HEK293 (cell line): ENCODE measurements around the gene MEF2C.
A peak's percentile ranks its signal among the peaks of the same experiment; 100 is the strongest.

ENCODE experiments used
- BCL11A ChIP-seq: fragments of 450-650 bp; formaldehyde crosslinking; IDR thresholded peaks from 2 replicates; pipeline ENCODE4 v1.5.1; 2016; ENCODE audit warnings: low read depth, missing biosample characterization, missing genetic modification characterization
- HOXC10 ChIP-seq: sonication (generic); formaldehyde crosslinking; IDR thresholded peaks from 2 replicates; pipeline ENCODE4 v1.8.1; 2023; ENCODE audit warnings: mild to moderate bottlenecking, missing genetic modification reagents
- KLF9 ChIP-seq: fragments of 450-650 bp; formaldehyde crosslinking; IDR thresholded peaks from 2 replicates; pipeline ENCODE4 v1.5.1; 2016; ENCODE audit warnings: missing biosample characterization, missing genetic modification characterization, low read depth
- MEIS1 ChIP-seq: sonication (generic); formaldehyde crosslinking; IDR thresholded peaks from 2 replicates; pipeline ENCODE4 v1.8.1; 2022; ENCODE audit warnings: missing genetic modification reagents, mild to moderate bottlenecking, borderline replicate concordance
- OSR2 ChIP-seq: fragments of 450-650 bp; formaldehyde crosslinking; IDR thresholded peaks from 2 replicates; pipeline ENCODE4 v1.5.1; 2016; ENCODE audit warnings: missing biosample characterization, missing genetic modification characterization
- PRDM6 ChIP-seq: fragments of 450-650 bp; formaldehyde crosslinking; IDR thresholded peaks from 2 replicates; pipeline ENCODE4 v1.5.1; 2017; ENCODE audit warnings: missing biosample characterization, missing genetic modification characterization
- REPIN1 ChIP-seq: fragments of 450-650 bp; formaldehyde crosslinking; IDR thresholded peaks from 2 replicates; pipeline ENCODE4 v1.5.1; 2017; ENCODE audit warnings: missing biosample characterization, missing genetic modification characterization, low read depth
- TCF7L2 ChIP-seq: IDR thresholded peaks from 2 replicates; pipeline ENCODE4 v1.6.1; 2011; ENCODE audit warnings: low read depth, mild to moderate bottlenecking, inconsistent platforms, low read length, moderate library complexity, borderline replicate concordance
- ZBTB1 ChIP-seq: fragments of 450-650 bp; formaldehyde crosslinking; IDR thresholded peaks from 2 replicates; pipeline ENCODE4 v1.5.1; 2016; ENCODE audit warnings: missing biosample characterization, missing genetic modification characterization
- ZBTB21 ChIP-seq: fragments of 450-650 bp; formaldehyde crosslinking; IDR thresholded peaks from 2 replicates; pipeline ENCODE4 v1.5.1; 2017; ENCODE audit warnings: missing biosample characterization, missing genetic modification characterization
- ZBTB7A ChIP-seq: fragments of 450-650 bp; formaldehyde crosslinking; IDR thresholded peaks from 2 replicates; pipeline ENCODE4 v1.5.1; 2016; ENCODE audit warnings: low read depth, missing biosample characterization, missing genetic modification characterization
- ZEB2 ChIP-seq: fragments of 450-650 bp; formaldehyde crosslinking; IDR thresholded peaks from 2 replicates; pipeline ENCODE4 v1.5.1; 2016; ENCODE audit warnings: missing biosample characterization, missing genetic modification characterization
- ZFP41 ChIP-seq: fragments of 450-650 bp; formaldehyde crosslinking; IDR thresholded peaks from 2 replicates; pipeline ENCODE4 v1.5.1; 2016; ENCODE audit warnings: missing biosample characterization, missing genetic modification characterization, borderline replicate concordance
- ZNF114 ChIP-seq: fragments of 450-650 bp; formaldehyde crosslinking; IDR thresholded peaks from 2 replicates; pipeline ENCODE4 v1.5.0; 2017; ENCODE audit warnings: missing biosample characterization, missing genetic modification characterization
- ZNF121 ChIP-seq: fragments of 450-650 bp; formaldehyde crosslinking; IDR thresholded peaks from 2 replicates; pipeline ENCODE4 v1.5.1; 2016; ENCODE audit warnings: missing biosample characterization, missing genetic modification characterization
- ZNF133 ChIP-seq: fragments of 450-650 bp; formaldehyde crosslinking; IDR thresholded peaks from 2 replicates; pipeline ENCODE4 v1.5.1; 2016; ENCODE audit warnings: missing biosample characterization, missing genetic modification characterization
- ZNF140 ChIP-seq: fragments of 450-650 bp; formaldehyde crosslinking; IDR thresholded peaks from 2 replicates; pipeline ENCODE4 v1.5.1; 2016; ENCODE audit warnings: missing biosample characterization, missing genetic modification characterization
- ZNF169 ChIP-seq: fragments of 450-650 bp; formaldehyde crosslinking; IDR thresholded peaks from 2 replicates; pipeline ENCODE4 v1.5.1; 2016; ENCODE audit warnings: missing biosample characterization, missing genetic modification characterization
- ZNF175 ChIP-seq: fragments of 450-650 bp; formaldehyde crosslinking; IDR thresholded peaks from 2 replicates; pipeline ENCODE4 v1.5.1; 2016; ENCODE audit warnings: missing biosample characterization, missing genetic modification characterization
- ZNF202 ChIP-seq: fragments of 450-650 bp; formaldehyde crosslinking; IDR thresholded peaks from 2 replicates; pipeline ENCODE4 v1.5.1; 2016; ENCODE audit warnings: missing biosample characterization, missing genetic modification characterization, borderline replicate concordance
- ZNF214 ChIP-seq: fragments of 450-650 bp; formaldehyde crosslinking; IDR thresholded peaks from 2 replicates; pipeline ENCODE4 v1.5.1; 2017; ENCODE audit warnings: missing biosample characterization, mild to moderate bottlenecking, missing genetic modification characterization, borderline replicate concordance
- ZNF266 ChIP-seq: fragments of 450-650 bp; formaldehyde crosslinking; IDR thresholded peaks from 2 replicates; pipeline ENCODE4 v1.5.1; 2016; ENCODE audit warnings: missing biosample characterization, missing genetic modification characterization, low read depth
- ZNF48 ChIP-seq: fragments of 450-650 bp; formaldehyde crosslinking; IDR thresholded peaks from 2 replicates; pipeline ENCODE4 v1.5.1; 2016; ENCODE audit warnings: missing biosample characterization, missing genetic modification characterization
- ZNF488 ChIP-seq: fragments of 450-650 bp; formaldehyde crosslinking; IDR thresholded peaks from 2 replicates; pipeline ENCODE4 v1.5.1; 2016; ENCODE audit warnings: missing biosample characterization, missing genetic modification characterization
- ZNF530 ChIP-seq: fragments of 450-650 bp; formaldehyde crosslinking; IDR thresholded peaks from 2 replicates; pipeline ENCODE4 v1.5.1; 2016; ENCODE audit warnings: low read depth, missing biosample characterization, missing genetic modification characterization
- ZNF549 ChIP-seq: fragments of 450-650 bp; IDR thresholded peaks from 2 replicates; pipeline ENCODE4 v1.5.1; 2018; ENCODE audit warnings: missing biosample characterization, missing genetic modification characterization, mild to moderate bottlenecking, inconsistent platforms, moderate library complexity
- ZNF555 ChIP-seq: fragments of 450-650 bp; formaldehyde crosslinking; conservative IDR thresholded peaks from 2 replicates; pipeline ENCODE4 v1.5.1; 2017; ENCODE audit warnings: missing biosample characterization, mild to moderate bottlenecking, missing genetic modification characterization, inconsistent platforms
- ZNF561 ChIP-seq: fragments of 450-650 bp; IDR thresholded peaks from 2 replicates; pipeline ENCODE4 v1.5.1; 2018; ENCODE audit warnings: missing biosample characterization, missing genetic modification characterization, borderline replicate concordance
- ZNF585B ChIP-seq: fragments of 450-650 bp; formaldehyde crosslinking; IDR thresholded peaks from 2 replicates; pipeline ENCODE4 v1.5.1; 2016; ENCODE audit warnings: missing biosample characterization, missing genetic modification characterization
- ZNF596 ChIP-seq: fragments of 450-650 bp; IDR thresholded peaks from 2 replicates; pipeline ENCODE4 v1.5.0; 2018; ENCODE audit warnings: missing biosample characterization, mild to moderate bottlenecking, missing genetic modification characterization, moderate library complexity
- ZNF624 ChIP-seq: fragments of 450-650 bp; formaldehyde crosslinking; IDR thresholded peaks from 2 replicates; pipeline ENCODE4 v1.5.1; 2017; ENCODE audit warnings: missing biosample characterization, missing genetic modification characterization
- ZNF629 ChIP-seq: fragments of 450-650 bp; formaldehyde crosslinking; IDR thresholded peaks from 2 replicates; pipeline ENCODE4 v1.5.1; 2017; ENCODE audit warnings: missing biosample characterization, missing genetic modification characterization
- ZNF645 ChIP-seq: fragments of 450-650 bp; formaldehyde crosslinking; IDR thresholded peaks from 2 replicates; pipeline ENCODE4; 2016; ENCODE audit warnings: missing biosample characterization, missing genetic modification characterization
- ZNF654 ChIP-seq: fragments of 450-650 bp; formaldehyde crosslinking; IDR thresholded peaks from 2 replicates; pipeline ENCODE4 v1.5.1; 2016; ENCODE audit warnings: low read depth, missing biosample characterization, missing genetic modification characterization
- ZNF664 ChIP-seq: fragments of 450-650 bp; formaldehyde crosslinking; IDR thresholded peaks from 2 replicates; pipeline ENCODE4 v1.5.1; 2016; ENCODE audit warnings: missing biosample characterization, missing genetic modification characterization
- ZNF707 ChIP-seq: fragments of 450-650 bp; formaldehyde crosslinking; IDR thresholded peaks from 2 replicates; pipeline ENCODE4 v1.5.1; 2016; ENCODE audit warnings: missing biosample characterization, missing genetic modification characterization
- ZNF837 ChIP-seq: fragments of 450-650 bp; formaldehyde crosslinking; IDR thresholded peaks from 2 replicates; pipeline ENCODE4 v1.5.1; 2016; ENCODE audit warnings: missing biosample characterization, missing genetic modification characterization
- ZSCAN23 ChIP-seq: fragments of 450-650 bp; formaldehyde crosslinking; IDR thresholded peaks from 2 replicates; pipeline ENCODE4 v1.5.1; 2016; ENCODE audit warnings: missing biosample characterization, missing genetic modification characterization
- ZXDB ChIP-seq: fragments of 450-650 bp; formaldehyde crosslinking; IDR thresholded peaks from 2 replicates; pipeline ENCODE4 v1.5.1; 2016; ENCODE audit warnings: missing biosample characterization, missing genetic modification characterization

Gene MEF2C

GRCh38 chr5:88680253-88681132 lies 202.5 kb downstream of the MEF2C start (continued):
- TF ChIP-seq ZNF645 (tag by site-specific recombination), result no peak
- peak; percentile 41; the same call in 1 of the 2 replicates for TF ChIP-seq ZXDB (tag by site-specific recombination)
- TF ChIP-seq ZBTB7A (tag by site-specific recombination), result 0 out of 2 replicates have a peak, but pooled peaks have one; percentile 19
- TF ChIP-seq ZNF266 (tag by site-specific recombination), result no peak
- no peak for TF ChIP-seq HOXC10
- no peak for TF ChIP-seq ZNF549 (tag by site-specific recombination)
- peak; percentile 84 for TF ChIP-seq ZNF561
- no peak for TF ChIP-seq ZNF555
- peak; percentile 92 for TF ChIP-seq ZEB2 (tag by site-specific recombination)
- no peak for TF ChIP-seq ZNF664 (tag by site-specific recombination)
- TF ChIP-seq ZNF202 (tag by site-specific recombination), result no peak
- no peak for TF ChIP-seq ZNF214
- no peak for TF ChIP-seq PRDM6 (tag by site-specific recombination)
- TF ChIP-seq ZNF629 (tag by site-specific recombination), result no peak
- TF ChIP-seq ZNF114 (tag by site-specific recombination), result no peak
- TF ChIP-seq ZNF624 (tag by site-specific recombination), result no peak
- TF ChIP-seq ZNF133 (tag by site-specific recombination), result no peak
- peak; percentile 54; the same call in 1 of the 2 replicates for TF ChIP-seq OSR2 (tag by site-specific recombination)
- TF ChIP-seq ZNF121 (tag by site-specific recombination), result no peak
- no peak for TF ChIP-seq ZNF488
- no peak for TF ChIP-seq BCL11A
- TF ChIP-seq ZNF530 (tag by site-specific recombination), result no peak
- no peak for TF ChIP-seq ZNF48 (tag by site-specific recombination)
- TF ChIP-seq ZNF837 (tag by site-specific recombination), result no peak
- no peak for TF ChIP-seq ZSCAN23 (tag by site-specific recombination)
- no peak for TF ChIP-seq ZBTB1 (tag by site-specific recombination)
- no peak for TF ChIP-seq ZNF175
- TF ChIP-seq ZNF654 (tag by site-specific recombination), result peak; percentile 74
- no peak for TF ChIP-seq TCF7L2
- TF ChIP-seq ZNF707 (tag by site-specific recombination), result no peak
- no peak for TF ChIP-seq KLF9 (tag by site-specific recombination)
- TF ChIP-seq ZNF585B (tag by site-specific recombination), result no peak
- TF ChIP-seq ZNF169, result no peak
- TF ChIP-seq ZBTB21, result no peak
- TF ChIP-seq MEIS1 (CRISPR knock-in tag), result no peak
- no peak; the same call in none of the 2 replicates for TF ChIP-seq ZNF596 (tag by site-specific recombination)
- no peak for TF ChIP-seq ZNF140 (tag by site-specific recombination)
- no peak for TF ChIP-seq ZFP41
- TF ChIP-seq REPIN1 (tag by site-specific recombination), result no peak
